Brain microvascular endothelial cell (primary cell): ENCODE results near the gene VTI1A.
A peak's percentile ranks its signal among the peaks of the same experiment; 100 is the strongest.

ENCODE experiments used
- DNase-seq: peaks from one replicate; pipeline ENCODE4 v3.0.0-alpha.2; 2020
- H3K27ac ChIP-seq: fragments of 250-450 bp; sonication (Bioruptor Pico); 2 replicates; pipeline ENCODE4 v1.5.1; 2020; ENCODE audit warnings: mild to moderate bottlenecking, moderate library complexity
- H3K27me3 ChIP-seq: fragments of 250-450 bp; sonication (Bioruptor Pico); replicated peaks from 2 replicates; pipeline ENCODE4 v1.5.1; 2020; ENCODE audit warnings: mild to moderate bottlenecking
- H3K36me3 ChIP-seq: fragments of 250-450 bp; sonication (Bioruptor Pico); replicated peaks from 2 replicates; pipeline ENCODE4 v1.5.1; 2020; ENCODE audit warnings: mild to moderate bottlenecking
- H3K4me3 ChIP-seq: 2 replicates; pipeline ENCODE4 v1.5.1; 2011; ENCODE audit warnings: low read depth, mild to moderate bottlenecking, control low read depth, low read length, moderate library complexity
- in situ Hi-C: cut with HindIII; loops from 2 replicates; pipeline ENCODE4 v1.10.0; 2017; ENCODE audit warnings: low sequenced_read_pairs, low pct_ligation_motif_present
- TF ChIP-seq, protein P1 (sequence below): IDR thresholded peaks from 2 replicates; pipeline ENCODE4 v1.5.1; 2011; ENCODE audit warnings: low read depth, mild to moderate bottlenecking, moderate library complexity, low read length, control low read depth, inconsistent platforms; ENCODE audit errors: missing control alignments

The VTI1A gene

DNA sequence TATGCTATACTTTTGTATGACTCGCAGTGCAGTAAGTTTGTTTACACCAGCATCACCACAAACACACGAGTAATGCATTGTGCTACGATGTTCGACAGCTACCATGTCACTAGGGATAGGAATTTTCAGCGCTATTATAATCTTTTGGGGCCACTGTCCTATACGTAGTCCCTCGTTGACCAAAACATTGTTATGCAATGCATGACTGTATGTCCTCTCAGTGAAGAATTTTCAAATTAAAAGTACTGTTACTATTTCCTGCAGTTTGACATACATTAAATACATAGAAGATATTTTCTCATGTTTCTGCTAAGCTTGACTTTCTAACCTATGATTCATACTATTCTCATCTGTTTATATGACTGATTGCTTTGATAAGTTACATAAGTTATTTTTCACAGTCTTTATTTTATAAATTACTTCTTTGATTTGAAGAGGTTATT lies 203.6 kb downstream of the VTI1A start:
- peak; percentile 22 for DNase-seq
- no peak overlapping the region for H3K27ac ChIP-seq
- in situ Hi-C loops: no loop called here
- H3K4me3 ChIP-seq: no peak overlapping the region
- TF ChIP-seq, protein P1, sequence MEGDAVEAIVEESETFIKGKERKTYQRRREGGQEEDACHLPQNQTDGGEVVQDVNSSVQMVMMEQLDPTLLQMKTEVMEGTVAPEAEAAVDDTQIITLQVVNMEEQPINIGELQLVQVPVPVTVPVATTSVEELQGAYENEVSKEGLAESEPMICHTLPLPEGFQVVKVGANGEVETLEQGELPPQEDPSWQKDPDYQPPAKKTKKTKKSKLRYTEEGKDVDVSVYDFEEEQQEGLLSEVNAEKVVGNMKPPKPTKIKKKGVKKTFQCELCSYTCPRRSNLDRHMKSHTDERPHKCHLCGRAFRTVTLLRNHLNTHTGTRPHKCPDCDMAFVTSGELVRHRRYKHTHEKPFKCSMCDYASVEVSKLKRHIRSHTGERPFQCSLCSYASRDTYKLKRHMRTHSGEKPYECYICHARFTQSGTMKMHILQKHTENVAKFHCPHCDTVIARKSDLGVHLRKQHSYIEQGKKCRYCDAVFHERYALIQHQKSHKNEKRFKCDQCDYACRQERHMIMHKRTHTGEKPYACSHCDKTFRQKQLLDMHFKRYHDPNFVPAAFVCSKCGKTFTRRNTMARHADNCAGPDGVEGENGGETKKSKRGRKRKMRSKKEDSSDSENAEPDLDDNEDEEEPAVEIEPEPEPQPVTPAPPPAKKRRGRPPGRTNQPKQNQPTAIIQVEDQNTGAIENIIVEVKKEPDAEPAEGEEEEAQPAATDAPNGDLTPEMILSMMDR: no peak
- no peaks in the 10 kb centered on the region for H3K27me3 ChIP-seq
- H3K36me3 ChIP-seq: no peaks in the 10 kb centered on the region

DNA sequence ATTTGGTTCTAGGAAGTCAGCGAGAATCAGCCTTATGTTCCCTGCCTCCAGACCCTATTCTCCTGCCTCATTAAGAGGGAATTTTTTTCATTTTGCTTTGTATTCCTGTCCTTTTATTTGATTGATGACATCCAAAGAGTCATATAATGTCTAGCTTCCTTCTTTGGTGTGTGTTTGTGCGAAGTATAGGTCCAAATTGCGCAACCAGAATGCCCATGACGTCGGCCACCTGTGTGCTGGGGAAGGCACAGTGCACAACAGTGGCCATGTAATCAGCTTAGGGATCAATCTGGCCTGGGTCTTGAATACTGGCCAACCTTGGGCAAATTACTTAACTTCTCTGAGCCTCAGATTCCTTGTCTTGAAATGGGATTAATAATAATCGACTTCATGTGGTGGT lies 206.2 kb downstream of the VTI1A start:
- in situ Hi-C loops: no loop called here
- Histone ChIP-seq H3K4me3 (no peak overlapping the region), H3K27me3 (no peaks in the 10 kb centered on the region), H3K27ac (no peak overlapping the region), H3K36me3 (no peaks in the 10 kb centered on the region)
- DNase-seq: no peak
- TF ChIP-seq, protein P1: no peak

DNA sequence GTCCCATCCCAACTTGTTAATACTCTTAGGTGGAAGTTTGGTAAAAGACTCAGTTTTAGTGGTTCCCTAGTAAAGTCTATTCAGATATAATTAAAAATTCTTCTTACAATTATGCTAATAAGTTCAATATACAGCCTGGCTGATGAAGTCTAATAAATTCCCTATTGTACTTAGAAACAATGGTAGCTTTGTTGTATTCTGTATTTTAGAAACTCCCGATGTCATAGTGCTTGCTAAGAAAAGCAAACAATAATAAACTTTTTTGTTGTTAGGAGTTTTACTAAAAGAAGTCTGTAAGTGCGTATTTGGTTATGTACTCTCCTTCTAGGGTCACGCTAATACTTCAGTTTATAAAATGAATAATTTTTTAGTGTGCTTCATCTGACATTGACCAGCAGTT lies 206.8 kb downstream of the VTI1A start:
- Histone ChIP-seq H3K36me3 (no peaks in the 10 kb centered on the region), H3K4me3 (no peak overlapping the region), H3K27ac (no peak overlapping the region), H3K27me3 (no peaks in the 10 kb centered on the region)
- no peak for DNase-seq
- TF ChIP-seq, protein P1: no peak
- in situ Hi-C loops: no loop called here

DNA sequence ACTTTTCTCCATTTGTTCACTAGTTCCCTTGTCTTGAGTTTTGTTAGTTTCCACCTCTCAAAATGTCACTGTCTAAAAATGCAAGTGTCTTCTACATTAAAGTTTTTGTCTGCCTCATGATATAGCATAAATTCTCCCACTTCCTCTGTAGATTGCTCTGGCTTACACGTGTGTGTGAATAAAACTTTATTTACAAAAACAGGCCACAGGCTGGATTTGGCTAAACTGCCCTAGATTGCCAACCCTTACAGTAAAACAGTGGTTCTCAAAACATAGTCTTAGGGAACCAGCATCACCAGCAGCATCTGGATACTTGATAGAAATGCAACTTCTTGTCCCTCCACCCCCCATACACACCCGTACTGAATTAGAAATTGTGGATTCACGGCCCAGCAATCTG lies 207.8 kb downstream of the VTI1A start:
- Histone ChIP-seq H3K27me3 (no peaks in the 10 kb centered on the region), H3K4me3 (no peak overlapping the region), H3K36me3 (no peaks in the 10 kb centered on the region), H3K27ac (no peak overlapping the region)
- TF ChIP-seq, protein P1: no peak
- no peak for DNase-seq
- in situ Hi-C loops: no loop called here

DNA sequence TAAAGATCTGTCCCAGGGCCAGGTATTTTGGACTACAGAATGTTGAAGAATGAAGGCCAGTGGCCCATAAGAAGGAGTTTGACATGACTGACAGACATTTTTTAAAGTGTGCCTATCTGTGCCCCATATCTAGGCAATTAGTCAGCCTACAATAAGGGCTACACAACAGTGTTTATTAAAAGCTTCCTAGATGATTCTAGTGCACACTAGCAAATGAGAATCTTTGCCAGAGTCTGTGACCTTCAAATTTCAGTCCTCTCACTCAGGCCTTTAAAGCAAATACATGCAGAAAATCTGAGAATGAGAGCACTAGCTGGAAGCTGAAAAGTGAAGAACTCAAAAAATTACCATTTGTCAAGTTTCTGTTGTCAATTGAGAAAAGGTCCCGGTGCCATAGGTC lies 208.7 kb downstream of the VTI1A start:
- in situ Hi-C loops: no loop called here
- Histone ChIP-seq H3K27ac (no peak overlapping the region), H3K27me3 (no peaks in the 10 kb centered on the region), H3K4me3 (no peak overlapping the region), H3K36me3 (no peaks in the 10 kb centered on the region)
- TF ChIP-seq, protein P1: no peak
- DNase-seq: no peak

DNA sequence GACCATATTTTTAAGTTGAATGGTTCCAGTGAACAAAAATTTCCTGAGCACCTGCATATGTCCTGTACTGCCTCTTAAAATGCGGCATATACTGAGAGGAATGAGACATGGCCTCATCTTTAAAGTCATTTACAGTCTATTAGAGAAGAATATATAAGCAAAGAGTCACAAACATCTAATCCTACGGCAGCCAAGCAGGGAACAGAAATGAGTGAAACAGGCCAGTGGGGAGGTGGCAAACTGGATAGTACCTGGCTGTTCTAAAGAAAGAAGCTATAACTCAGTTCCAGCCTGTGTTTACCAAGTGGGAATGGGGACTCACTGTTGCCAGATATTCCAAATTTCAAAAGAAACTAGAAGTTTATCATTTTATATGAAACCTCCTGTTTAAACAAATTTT lies 211.4 kb downstream of the VTI1A start:
- in situ Hi-C loops: no loop called here
- TF ChIP-seq, protein P1: no peak
- no peaks in the 10 kb centered on the region for H3K36me3 ChIP-seq
- H3K4me3 ChIP-seq: no peak overlapping the region
- no peaks in the 10 kb centered on the region for H3K27me3 ChIP-seq
- no peak for DNase-seq
- H3K27ac ChIP-seq: peak overlapping the region; percentile 16
